Testis (tissue), 2 donors: Measurements from ENCODE around the gene DRGX.

Source experiments
- CTCF ChIP-seq, 3 experiments: fragments of 450-650 bp in 2 of 3; fragments of 200-600 bp in 1 of 3; sonication (generic) in 1 of 3; IDR thresholded peaks; one replicate each; pipeline ENCODE4 v1.5.1; 2016 to 2019; ENCODE audit warnings: antibody characterized with exemption in 3 of 3, mild to moderate bottlenecking in 2 of 3, moderate library complexity in 1 of 3
- POLR2A ChIP-seq: fragments of 450-650 bp; IDR thresholded peaks from one replicate; pipeline ENCODE4 v1.6.1; 2017; ENCODE audit warnings: antibody characterized with exemption, mild to moderate bottlenecking, moderate library complexity

GRCh38 chr10:49407151-49407550, 11.3 kb upstream of the DRGX start:
- TF ChIP-seq CTCF (IDR thresholded peaks at IDR 0.05) = no peak
- no peak for TF ChIP-seq POLR2A
